HepG2 (cell line): Measurements from ENCODE around the gene MYO18A. TPM values are rescaled to one million over a fixed set of nuclear protein-coding genes. Genes with fewer than 3 reads are reported as not detected.

ENCODE experiments used
- ATAC-seq: fragments of 200-7000 bp; cut with Tn5 transposase; 3 replicates; pipeline ENCODE4 v1.9.1; 2020; ENCODE audit warnings: mild to moderate bottlenecking, moderate library complexity
- BruUV-seq: library from RNA; stranded (reverse); fragments of 400-500 nt; replicated peaks from 2 replicates; lab custom pipeline; 2021; lab: Mats Ljungman, UMichigan
- CTCF ChIA-PET: fragments of 300-600 bp; formaldehyde crosslinking; extraction: SDS; loops from one replicate; lab custom pipeline; 2021; ENCODE audit warnings: low total read pairs, inconsistent platforms, low intra/inter-chr PET ratio; lab: Yijun Ruan, JAX
- POLR2A ChIA-PET: fragments of 350-600 bp; sonication (Branson Sonifier 250); formaldehyde crosslinking; loops from one replicate; lab custom pipeline; 2020; ENCODE audit warnings: antibody characterized with exemption, inconsistent platforms; lab: Yijun Ruan, JAX
- DNase-seq: peaks from one replicate; pipeline ENCODE4 v3.0.0-alpha.2; 2015; ENCODE audit warnings: low spot score
- FAIRE-seq: peaks from 3 replicates; lab custom pipeline; 2011; peaks lifted over from hg19 to GRCh38; lab: Jason Lieb, UNC
- H2AFZ ChIP-seq: one replicate; pipeline ENCODE4 v1.6.1; 2011; ENCODE audit warnings: low read length, inconsistent platforms
- H3K27ac ChIP-seq: fragments of 300-600 bp; 3 replicates; pipeline ENCODE4 v1.8.0; 2011; ENCODE audit warnings: mixed run types, mild to moderate bottlenecking, mixed read lengths, low read length, inconsistent platforms; ENCODE audit not compliant: insufficient read depth; ENCODE audit errors: extremely low read length
- H3K27me3 ChIP-seq, 2 experiments: fragments of 200-600 bp in 1 of 2; 2 replicates in 1 of 2; 3 replicates in 1 of 2; pipeline versions ENCODE4 v1.6.0 to v1.8.0; 2011; ENCODE audit warnings: low read length in 2 of 2, mild to moderate bottlenecking in 2 of 2, moderate library complexity in 2 of 2, inconsistent platforms in 1 of 2; ENCODE audit not compliant: insufficient read depth in 2 of 2, control insufficient read depth in 1 of 2
- H3K36me3 ChIP-seq, 2 experiments: fragments of 200-600 bp in 1 of 2; replicated peaks in 1 of 2; 2 replicates in 1 of 2; 3 replicates in 1 of 2; pipeline versions ENCODE4 v1.5.1 to v1.8.0; 2011; ENCODE audit warnings: low read length in 2 of 2, inconsistent platforms in 1 of 2; ENCODE audit not compliant: insufficient read depth in 2 of 2, control insufficient read depth in 1 of 2
- H3K4me1 ChIP-seq: 2 replicates; pipeline ENCODE4 v1.5.1; 2012; ENCODE audit warnings: low read length, inconsistent platforms; ENCODE audit not compliant: insufficient read depth
- H3K4me2 ChIP-seq: 2 replicates; pipeline ENCODE4 v1.6.0; 2011; ENCODE audit warnings: low read depth, low read length, inconsistent platforms
- H3K4me3 ChIP-seq, 3 experiments: fragments of 200-600 bp in 1 of 3; sonication (generic), shearing (Covaris generic) in 1 of 3; replicated peaks in 1 of 3; 2 replicates each; pipeline ENCODE4 v1.5.1; 2011 to 2016; ENCODE audit warnings: low read length in 3 of 3, inconsistent platforms in 2 of 3, low read depth in 2 of 3, mild to moderate bottlenecking in 2 of 3, control low read depth in 1 of 3, mixed read lengths in 1 of 3; ENCODE audit not compliant: insufficient read depth in 1 of 3
- H3K79me2 ChIP-seq: one replicate; pipeline ENCODE4 v1.6.1; 2011; ENCODE audit warnings: low read length, inconsistent platforms; ENCODE audit not compliant: insufficient read depth
- H3K9ac ChIP-seq: 2 replicates; pipeline ENCODE4 v1.6.0; 2011; ENCODE audit warnings: mild to moderate bottlenecking, low read depth, low read length, inconsistent platforms; ENCODE audit not compliant: insufficient read depth
- H3K9me3 ChIP-seq: 2 replicates; pipeline ENCODE4 v1.5.1; 2012; ENCODE audit warnings: mild to moderate bottlenecking, low read length
- H4K20me1 ChIP-seq: 2 replicates; pipeline ENCODE4 v1.6.0; 2011; ENCODE audit warnings: inconsistent platforms, mild to moderate bottlenecking, low read length, moderate library complexity; ENCODE audit not compliant: insufficient read depth
- KDM4B ChIP-seq: sonication (generic); formaldehyde crosslinking; IDR thresholded peaks from 2 replicates; pipeline ENCODE4 v1.4.0; 2020; ENCODE audit warnings: missing genetic modification reagents
- ZNF569 ChIP-seq: sonication (generic); formaldehyde crosslinking; IDR thresholded peaks from 2 replicates; pipeline ENCODE4 v1.5.0; 2020; ENCODE audit warnings: mild to moderate bottlenecking, missing genetic modification reagents, moderate library complexity, borderline replicate concordance
- WGBS: methylation state at CpG from one replicate; pipeline ENCODE4 v1.1.6; 2017; ENCODE audit warnings: low lambda C conversion rate; 5-methylcytosine and 5-hydroxymethylcytosine counted together
- in situ Hi-C: cut with HindIII; loops from 2 replicates; pipeline ENCODE4 v1.10.0; 2017; ENCODE audit warnings: low pct_unique_long_range_greater_than_20kb; ENCODE audit not compliant: extremely low pct_ligation_motif_present
- intact Hi-C: fragments of 100-400 bp; cut with micrococcal nuclease; formaldehyde crosslinking; loops from one replicate; pipeline ENCODE4 v1.10.0; 2022; ENCODE audit not compliant: unreplicated experiment
- polyA plus RNA-seq, 8 experiments: library from polyadenylated mRNA; depleted of rRNA in 3 of 8; stranded (reverse) in 7 of 8; unstranded in 1 of 8; fragments of >200 nt; fragmentation: Illumina TruSeq in 4 of 8; extraction: Trizol in 4 of 8; gene quantifications; 2 replicates each; pipeline versions ENCODE4 v1.2.1 to v1.2.3, GENCODE V29; 2011 to 2016; ENCODE audit warnings: low read depth in 4 of 8, missing spikeins in 1 of 8, mixed read lengths in 1 of 8; ENCODE audit not compliant: insufficient read depth in 1 of 8
- total RNA-seq, 5 experiments: library from RNA; depleted of rRNA; stranded (reverse); fragments of >200 nt; fragmentation: Illumina TruSeq; extraction: Trizol; gene quantifications; 2 replicates each; pipeline ENCODE4 v1.2.3, GENCODE V29; 2016; ENCODE audit warnings: low read depth in 1 of 5
- TF ChIP-seq, protein P1 (sequence below): sonication (generic); formaldehyde crosslinking; IDR thresholded peaks from 2 replicates; pipeline ENCODE4 v1.4.0; 2020; ENCODE audit warnings: missing genetic modification reagents, borderline replicate concordance

MYO18A gene
- total and polyA plus RNA-seq, 2 of the 13 experiments (the other 11 are each of a cell fraction or from before 2014, with no cell fraction given), result 16.8 to 24.8 TPM

DNA sequence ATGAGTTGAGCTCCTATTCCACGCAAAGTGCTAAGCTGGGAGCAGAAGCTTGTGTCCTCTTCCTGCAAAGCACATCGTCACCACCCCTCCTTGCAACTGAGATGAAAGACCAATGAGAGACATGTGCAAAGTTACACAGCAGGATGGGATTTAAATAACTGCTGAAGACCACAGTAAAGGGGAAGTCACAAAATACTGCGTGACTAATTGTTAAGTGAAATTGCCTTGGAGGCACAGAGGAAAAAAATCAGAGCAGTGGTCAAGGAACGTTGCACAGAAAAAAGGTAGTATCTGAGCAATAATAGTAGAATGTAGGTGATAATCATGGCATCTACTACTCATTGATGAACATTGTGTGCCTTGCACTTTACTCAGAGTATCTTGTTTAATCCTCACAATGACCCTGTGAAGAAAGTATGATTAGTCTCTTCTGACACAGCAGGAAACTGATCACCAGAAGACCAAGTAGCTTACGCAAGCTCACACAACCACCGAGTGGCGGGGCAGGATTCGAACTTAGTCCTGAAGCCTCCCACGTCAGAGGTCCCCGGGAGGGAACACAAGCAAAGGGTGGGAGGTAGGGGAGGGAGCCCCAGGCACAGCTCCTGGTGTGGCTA, 15.4 kb upstream of the MYO18A start:
- TF ChIP-seq KDM4B (CRISPR knock-in tag), result no peak
- TF ChIP-seq, protein P1, sequence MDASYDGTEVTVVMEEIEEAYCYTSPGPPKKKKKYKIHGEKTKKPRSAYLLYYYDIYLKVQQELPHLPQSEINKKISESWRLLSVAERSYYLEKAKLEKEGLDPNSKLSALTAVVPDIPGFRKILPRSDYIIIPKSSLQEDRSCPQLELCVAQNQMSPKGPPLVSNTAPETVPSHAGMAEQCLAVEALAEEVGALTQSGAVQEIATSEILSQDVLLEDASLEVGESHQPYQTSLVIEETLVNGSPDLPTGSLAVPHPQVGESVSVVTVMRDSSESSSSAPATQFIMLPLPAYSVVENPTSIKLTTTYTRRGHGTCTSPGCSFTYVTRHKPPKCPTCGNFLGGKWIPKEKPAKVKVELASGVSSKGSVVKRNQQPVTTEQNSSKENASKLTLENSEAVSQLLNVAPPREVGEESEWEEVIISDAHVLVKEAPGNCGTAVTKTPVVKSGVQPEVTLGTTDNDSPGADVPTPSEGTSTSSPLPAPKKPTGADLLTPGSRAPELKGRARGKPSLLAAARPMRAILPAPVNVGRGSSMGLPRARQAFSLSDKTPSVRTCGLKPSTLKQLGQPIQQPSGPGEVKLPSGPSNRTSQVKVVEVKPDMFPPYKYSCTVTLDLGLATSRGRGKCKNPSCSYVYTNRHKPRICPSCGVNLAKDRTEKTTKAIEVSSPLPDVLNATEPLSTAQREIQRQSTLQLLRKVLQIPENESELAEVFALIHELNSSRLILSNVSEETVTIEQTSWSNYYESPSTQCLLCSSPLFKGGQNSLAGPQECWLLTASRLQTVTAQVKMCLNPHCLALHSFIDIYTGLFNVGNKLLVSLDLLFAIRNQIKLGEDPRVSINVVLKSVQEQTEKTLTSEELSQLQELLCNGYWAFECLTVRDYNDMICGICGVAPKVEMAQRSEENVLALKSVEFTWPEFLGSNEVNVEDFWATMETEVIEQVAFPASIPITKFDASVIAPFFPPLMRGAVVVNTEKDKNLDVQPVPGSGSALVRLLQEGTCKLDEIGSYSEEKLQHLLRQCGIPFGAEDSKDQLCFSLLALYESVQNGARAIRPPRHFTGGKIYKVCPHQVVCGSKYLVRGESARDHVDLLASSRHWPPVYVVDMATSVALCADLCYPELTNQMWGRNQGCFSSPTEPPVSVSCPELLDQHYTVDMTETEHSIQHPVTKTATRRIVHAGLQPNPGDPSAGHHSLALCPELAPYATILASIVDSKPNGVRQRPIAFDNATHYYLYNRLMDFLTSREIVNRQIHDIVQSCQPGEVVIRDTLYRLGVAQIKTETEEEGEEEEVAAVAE (CRISPR knock-in tag), result no peak
- no peak for TF ChIP-seq ZNF569 (CRISPR knock-in tag)
- 27% methylated on average over 10 of the region's 10 CpGs for WGBS
- no peak overlapping the region for H2AFZ ChIP-seq
- no peak overlapping the region for H3K4me2 ChIP-seq
- no peaks in the 10 kb centered on the region for H3K79me2 ChIP-seq
- FAIRE-seq, result no peak
- intact Hi-C loops, result no loop called here
- H3K4me1 ChIP-seq, result no peaks in the 10 kb centered on the region
- no peaks in the 10 kb centered on the region for H4K20me1 ChIP-seq
- in situ Hi-C loops, result no loop called here
- peaks cover 0 to 21% of the 10 kb centered on the region in 2 experiments; a peak in 3 of 5 replicates for H3K27me3 ChIP-seq
- no peak for DNase-seq
- H3K27ac ChIP-seq, result no peak overlapping the region
- no TSS peak for BruUV-seq
- ChIA-PET POLR2A (no interaction called here), CTCF (no interaction called here)
- no peaks in the 10 kb centered on the region for H3K9me3 ChIP-seq
- H3K9ac ChIP-seq, result no peak overlapping the region
- H3K4me3 ChIP-seq, result no peak overlapping the region
- no peaks in the 10 kb centered on the region for H3K36me3 ChIP-seq
- no peak for ATAC-seq
